Myocyte (in vitro differentiated cells): ENCODE measurements around the gene GSN. TPM values are rescaled to one million over a fixed set of nuclear protein-coding genes. Genes with fewer than 3 reads are reported as not detected.
A peak's percentile ranks its signal among the peaks of the same experiment; 100 is the strongest.

Experiments
- DNase-seq: peaks from one replicate; pipeline ENCODE4 v3.0.0-alpha.2; 2012; ENCODE audit warnings: low read depth
- polyA plus RNA-seq: library from polyadenylated mRNA; unstranded; fragments of >200 nt; gene quantifications from one replicate; pipeline ENCODE4 v1.2.1, GENCODE V29; 2012; ENCODE audit warnings: missing spikeins
- total RNA-seq: library from RNA; depleted of rRNA; stranded (reverse); fragments of >200 nt; gene quantifications from 2 replicates; pipeline ENCODE4 v1.2.3, GENCODE V29; 2014

Gene GSN
- 1,139 and 1,228 TPM in 2 replicates for total RNA-seq
- polyA plus RNA-seq = 898 TPM

- peak; percentile 81 for DNase-seq
Observed at GRCh38 chr9:121267689-121268597, at the start of gene GSN. Gene GSN, plus strand, starts transcription at chr9:121268162. Its CDS starts 33,810 bp downstream, at chr9:121301972.

GRCh38 chr9:121218357-121219027, 49.5 kb upstream of the GSN start:
- no peak for DNase-seq

- DNase-seq = no peak
Observed at GRCh38 chr9:121219530-121219929, 48.4 kb upstream of the GSN start.

GRCh38 chr9:121220996-121221663, 46.8 kb upstream of the GSN start:
- DNase-seq = no peak

- DNase-seq = no peak
Observed at GRCh38 chr9:121221664-121222055, 46.3 kb upstream of the GSN start.

GRCh38 chr9:121222524-121223171, 45.3 kb upstream of the GSN start:
- peak; percentile 41 for DNase-seq

- no peak for DNase-seq
Observed at GRCh38 chr9:121225240-121225639, 42.7 kb upstream of the GSN start.

GRCh38 chr9:121226175-121226574, 41.8 kb upstream of the GSN start:
- no peak for DNase-seq

GRCh38 chr9:121227862-121228261, 40.1 kb upstream of the GSN start:
- no peak for DNase-seq

- no peak for DNase-seq
Observed at GRCh38 chr9:121230256-121230655, 37.7 kb upstream of the GSN start.

- no peak for DNase-seq
Observed at GRCh38 chr9:121232251-121232650, 35.7 kb upstream of the GSN start.

GRCh38 chr9:121233906-121234831, 33.8 kb upstream of the GSN start:
- peak; percentile 31 for DNase-seq

- no peak for DNase-seq
Observed at GRCh38 chr9:121234832-121235161, 33.2 kb upstream of the GSN start.

- no peak for DNase-seq
Observed at GRCh38 chr9:121235512-121235911, 32.5 kb upstream of the GSN start.

- DNase-seq = no peak
Observed at GRCh38 chr9:121237916-121238315, 30.0 kb upstream of the GSN start.

- no peak for DNase-seq
Observed at GRCh38 chr9:121239071-121239470, 28.9 kb upstream of the GSN start.

GRCh38 chr9:121239851-121240250, 28.1 kb upstream of the GSN start:
- DNase-seq = no peak

- DNase-seq = no peak
Observed at GRCh38 chr9:121240472-121241135, 27.4 kb upstream of the GSN start.

- DNase-seq = peak; percentile 83
Observed at GRCh38 chr9:121242219-121242958, 25.6 kb upstream of the GSN start.
